Hepatocyte (in vitro differentiated cells): Measurements from ENCODE around the gene PALLD.

Experiments used
- CTCF ChIP-seq: fragments of 200-600 bp; sonication (generic); IDR thresholded peaks from 2 replicates; pipeline ENCODE4 v1.5.1; 2016; ENCODE audit warnings: antibody characterized with exemption, mild to moderate bottlenecking; ENCODE audit not compliant: poor library complexity
- EZH2 ChIP-seq: fragments of 200-600 bp; sonication (generic); IDR thresholded peaks from 2 replicates; pipeline ENCODE4 v1.6.1; 2016; ENCODE audit warnings: antibody characterized with exemption, mild to moderate bottlenecking, borderline replicate concordance
- EZH2phosphoT487 ChIP-seq: fragments of 200-600 bp; sonication (generic); IDR thresholded peaks from one replicate; pipeline ENCODE4 v1.6.1; 2018; ENCODE audit warnings: antibody characterized with exemption, mild to moderate bottlenecking, low read depth, moderate library complexity; ENCODE audit not compliant: unreplicated experiment, severe bottlenecking

- TF ChIP-seq EZH2 (no peak), CTCF (no peak), EZH2phosphoT487 (no peak)
Measured at GRCh38 chr4:168587411-168588125, 90.7 kb downstream of the PALLD start.
